Stimulated activated CD8-positive, alpha-beta memory T cell treated with anti-CD3 and anti-CD28 coated beads, Interleukin-4, amount 100 ng/mL, for 24 hours (primary cell): ENCODE data around the gene DTD2.
"Not testable (repeated sequence)": the region's sequence is repeated elsewhere in the genome, so short reads cannot be mapped to it uniquely, and the experiment has no call there.

ENCODE experiments used
- DNase-seq: peaks from one replicate; pipeline ENCODE4 v3.0.0-alpha.2; 2020; ENCODE audit warnings: low read depth

The DTD2 gene

DNA sequence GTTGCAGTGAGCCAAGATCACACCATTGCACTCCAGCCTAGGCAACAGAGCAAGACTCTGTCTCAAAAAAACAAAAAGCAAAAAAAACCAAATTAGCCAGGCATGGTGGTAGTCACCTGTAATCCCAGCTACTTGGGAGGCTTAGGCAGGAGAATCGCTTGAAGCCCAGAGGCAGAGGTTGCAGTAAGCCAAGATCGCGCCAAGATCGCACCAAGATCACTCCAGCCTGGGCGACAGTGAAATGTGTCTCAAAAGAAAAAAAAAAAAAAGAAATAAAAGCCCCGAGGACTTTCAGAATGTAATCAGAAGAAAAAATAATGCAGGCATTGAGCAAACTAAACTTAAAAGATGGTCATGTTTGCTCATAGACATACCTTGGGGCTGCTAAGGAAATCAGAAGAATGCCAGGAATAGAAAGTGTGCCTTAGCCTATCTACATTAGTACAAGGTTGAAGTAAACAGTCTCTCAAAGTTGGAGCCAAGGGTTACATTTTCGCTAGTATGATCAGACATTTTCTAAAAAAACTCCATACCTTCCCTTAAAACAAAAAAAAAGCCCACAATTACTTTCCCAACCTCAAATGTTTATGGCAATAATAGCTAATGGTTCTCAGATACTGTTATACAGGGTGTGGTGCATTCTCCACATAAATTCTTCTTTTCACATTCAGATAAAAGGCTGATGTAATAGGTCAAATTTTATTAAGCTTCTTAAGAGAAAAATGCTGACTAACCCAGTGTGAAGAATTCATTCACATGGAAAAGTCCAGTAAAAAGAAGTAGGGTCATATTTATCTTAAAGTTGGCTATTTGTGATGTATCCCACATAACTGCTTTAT lies 15.8 kb downstream of the DTD2 start:
- DNase-seq, result no peak

DNA sequence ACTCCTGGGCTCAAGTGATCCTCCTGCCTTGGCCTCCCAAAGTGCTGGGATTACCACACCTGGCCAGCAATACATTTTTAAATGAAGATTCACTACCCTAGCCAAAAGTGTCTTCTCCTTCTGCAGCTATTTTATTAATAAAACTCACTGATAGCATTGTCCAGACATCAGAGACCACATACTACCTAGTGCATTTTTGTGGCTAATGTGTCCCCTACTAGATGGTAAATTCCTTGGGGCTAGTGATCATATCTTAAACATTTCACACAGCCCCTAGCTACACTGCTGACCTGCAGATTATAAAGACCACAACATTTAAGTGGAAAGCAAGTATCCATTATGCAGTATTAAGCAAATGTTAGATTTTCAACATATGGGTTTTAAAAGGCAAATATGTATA lies 17.0 kb downstream of the DTD2 start:
- no peak for DNase-seq

DNA sequence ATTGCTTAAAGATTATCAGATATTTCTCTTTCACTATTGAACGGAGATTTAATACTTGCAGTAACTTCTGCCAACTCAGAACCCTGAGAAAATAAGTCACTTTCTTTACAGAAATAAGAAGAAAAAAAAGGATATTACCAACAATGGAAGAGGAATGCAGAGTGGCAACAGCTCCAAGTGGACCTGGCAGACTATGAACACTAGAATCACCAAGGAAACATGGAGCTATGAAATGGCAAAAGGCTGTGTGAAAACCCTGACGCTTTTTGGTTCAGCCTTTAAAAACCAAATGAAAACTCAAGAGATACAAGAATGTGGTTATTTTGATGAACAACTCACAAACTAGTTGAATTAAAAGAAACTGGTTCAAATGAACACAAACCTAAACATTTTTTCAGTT lies 17.7 kb downstream of the DTD2 start:
- DNase-seq, result no peak

DNA sequence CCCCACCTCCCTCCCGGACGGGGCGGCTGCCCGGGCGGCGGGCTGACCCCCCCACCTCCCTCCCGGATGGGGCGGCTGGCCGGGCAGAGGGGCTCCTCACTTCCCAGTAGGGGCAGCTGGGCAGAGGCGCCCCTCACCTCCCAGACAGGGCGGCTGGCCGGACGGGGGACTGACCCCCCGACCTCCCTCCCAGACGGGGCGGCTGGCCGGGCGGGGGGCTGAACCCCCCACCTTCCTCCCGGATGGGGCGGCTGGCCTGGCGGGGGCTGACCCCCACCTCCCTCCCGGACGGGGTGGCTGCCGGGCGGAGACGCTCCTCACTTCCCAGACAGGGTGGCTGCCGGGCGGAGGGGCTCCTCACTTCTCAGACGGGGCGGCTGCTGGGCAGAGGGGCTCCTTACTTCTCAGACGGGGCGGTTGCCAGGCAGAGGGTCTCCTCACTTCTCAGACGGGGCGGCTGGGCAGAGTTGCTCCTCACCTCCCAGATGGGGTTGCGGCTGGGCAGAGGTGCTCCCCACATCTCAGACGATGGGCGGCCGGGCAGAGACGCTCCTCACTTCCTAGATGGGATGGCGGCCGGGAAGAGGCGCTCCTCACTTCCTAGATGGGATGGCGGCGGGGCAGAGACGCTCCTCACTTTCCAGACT lies 20.1 kb downstream of the DTD2 start:
- DNase-seq, result not testable (repeated sequence)

DNA sequence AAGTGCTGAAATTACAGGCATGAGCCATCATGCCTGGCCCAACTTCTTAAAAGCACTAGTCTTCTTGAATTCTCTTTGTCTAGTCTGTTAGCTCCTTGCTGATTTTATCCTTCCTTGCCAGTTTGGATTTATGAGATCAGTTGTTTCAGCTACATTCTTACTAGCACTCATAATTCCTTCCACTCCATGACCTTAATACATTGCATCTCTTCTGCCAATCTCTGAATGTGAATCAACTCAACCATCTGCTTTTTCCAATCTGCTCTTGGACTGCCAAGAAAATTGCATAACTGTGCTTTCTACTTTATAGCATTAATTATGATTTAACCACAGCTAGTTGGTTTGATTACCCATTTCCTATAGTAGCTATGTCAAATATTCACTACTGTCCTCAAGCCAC lies 22.0 kb downstream of the DTD2 start:
- DNase-seq, result no peak

DNA sequence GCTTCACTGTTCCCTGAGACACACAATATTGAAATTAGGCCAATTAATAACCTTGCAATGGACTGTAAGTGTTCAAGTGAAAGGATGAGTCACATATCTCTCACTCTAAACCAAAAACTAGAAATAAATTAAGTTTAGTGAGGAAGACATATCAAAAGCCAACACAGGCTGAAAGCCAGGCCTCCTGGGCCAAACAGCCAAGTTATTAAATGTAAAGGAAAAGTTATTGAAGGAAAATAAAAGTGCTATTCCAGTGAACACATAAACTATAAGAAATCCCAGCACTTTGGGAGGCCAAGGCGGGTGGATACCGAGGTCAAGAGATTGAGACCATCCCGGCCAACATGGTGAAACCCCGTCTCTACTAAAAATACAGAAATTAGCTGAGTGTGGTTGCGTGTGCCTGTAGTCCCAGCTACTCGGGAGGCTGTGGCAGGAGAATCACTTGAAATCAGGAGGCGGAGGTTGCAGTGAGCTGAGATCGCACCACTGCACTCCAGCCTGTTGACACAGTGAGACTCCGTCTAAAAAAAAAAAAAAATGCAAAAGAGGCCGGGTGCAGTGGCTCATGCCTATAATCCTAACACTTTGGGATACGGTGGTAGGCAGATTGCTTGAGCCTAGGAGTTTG lies 26.6 kb downstream of the DTD2 start:
- DNase-seq, result no peak

DNA sequence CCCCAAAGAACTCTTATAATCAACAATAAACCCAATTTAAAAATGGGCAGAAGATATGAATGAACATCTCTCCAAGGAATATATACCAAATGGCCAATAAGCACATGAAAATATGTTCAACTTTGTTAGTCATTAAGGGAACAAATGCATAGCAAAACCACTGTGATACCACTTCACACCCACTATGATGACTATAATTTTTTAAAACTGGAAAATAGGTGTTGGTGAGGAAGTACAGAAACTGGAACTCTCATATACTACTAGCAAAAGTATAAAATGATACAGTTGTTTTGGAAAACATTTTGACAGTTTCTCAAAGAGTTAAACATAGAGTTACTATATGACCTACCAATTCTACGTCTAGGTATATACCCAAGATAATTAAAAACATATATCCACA lies 27.5 kb downstream of the DTD2 start:
- no peak for DNase-seq

DNA sequence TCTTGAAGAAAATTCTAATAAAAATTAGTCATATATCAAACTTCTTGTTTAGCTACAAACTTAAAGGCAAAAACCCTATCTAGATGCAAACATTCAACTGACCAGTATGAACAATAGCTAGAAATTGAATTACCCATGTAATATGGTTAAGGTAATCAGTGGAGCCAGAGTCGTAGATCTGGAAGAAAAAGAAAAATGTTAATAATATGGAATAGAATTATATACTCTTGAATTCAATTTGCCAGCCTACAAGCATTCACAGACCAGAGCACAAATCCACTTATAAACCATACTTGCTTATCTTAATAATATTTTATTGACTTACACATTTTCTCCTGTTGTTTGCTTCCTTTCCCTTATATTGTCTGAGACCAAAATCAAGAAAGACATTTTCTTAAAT lies 29.3 kb downstream of the DTD2 start:
- DNase-seq, result no peak

DNA sequence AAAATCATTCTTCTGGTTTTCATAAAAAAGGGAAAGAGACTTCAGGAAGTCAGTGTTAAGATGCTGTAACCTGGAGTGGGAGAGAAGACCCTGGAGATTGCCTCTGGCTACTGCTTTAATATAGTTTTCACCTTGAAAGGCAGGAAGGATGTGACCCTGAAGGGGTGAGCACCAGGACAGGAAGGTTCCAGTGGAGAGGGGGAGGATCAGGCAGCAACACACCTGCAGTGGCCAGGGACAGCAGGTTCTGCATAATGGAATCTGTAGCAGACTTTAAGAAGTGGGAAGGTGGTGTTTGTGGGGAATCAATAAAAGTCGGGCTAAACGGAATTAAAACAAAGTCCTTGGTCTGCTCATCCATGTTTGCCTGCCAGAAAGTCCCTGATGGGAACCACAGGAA lies 30.6 kb downstream of the DTD2 start:
- no peak for DNase-seq

DNA sequence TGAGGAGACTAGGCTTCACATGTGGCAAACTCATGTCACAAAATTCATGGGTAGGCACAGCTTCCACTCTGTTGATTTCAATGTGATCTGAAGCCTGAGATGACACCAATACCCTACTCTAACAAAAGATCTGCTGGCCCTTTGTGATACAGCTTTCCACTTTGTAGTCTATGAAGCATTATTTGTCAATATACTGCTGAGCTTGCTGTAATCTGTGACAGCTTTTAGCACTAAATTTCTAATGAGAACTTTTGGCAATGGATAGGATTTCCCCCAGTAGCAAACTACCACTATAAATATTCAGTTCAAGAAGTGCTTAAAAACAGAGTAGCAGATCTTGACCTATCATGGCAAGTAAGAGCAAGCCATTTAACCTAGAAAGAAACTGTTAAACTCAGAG lies 31.4 kb downstream of the DTD2 start:
- DNase-seq, result no peak

DNA sequence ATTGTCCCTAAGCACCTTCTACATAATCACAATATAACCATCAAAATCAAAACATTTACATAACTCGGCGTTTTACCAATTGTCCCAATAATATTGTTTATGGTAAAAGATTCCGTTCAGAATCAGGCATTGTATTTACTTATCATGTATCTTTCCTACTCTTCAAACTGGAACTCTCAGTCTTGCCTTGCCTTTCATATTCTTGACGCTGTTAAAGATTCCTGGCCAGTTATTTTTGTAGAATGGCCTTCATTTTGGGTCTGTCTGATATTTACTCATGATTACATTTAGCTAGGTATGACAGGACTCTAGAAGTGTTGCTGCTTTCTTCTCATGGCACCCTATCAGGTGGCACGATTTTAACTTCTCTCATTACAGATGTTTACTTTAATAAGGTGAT lies 36.1 kb downstream of the DTD2 start:
- no peak for DNase-seq

DNA sequence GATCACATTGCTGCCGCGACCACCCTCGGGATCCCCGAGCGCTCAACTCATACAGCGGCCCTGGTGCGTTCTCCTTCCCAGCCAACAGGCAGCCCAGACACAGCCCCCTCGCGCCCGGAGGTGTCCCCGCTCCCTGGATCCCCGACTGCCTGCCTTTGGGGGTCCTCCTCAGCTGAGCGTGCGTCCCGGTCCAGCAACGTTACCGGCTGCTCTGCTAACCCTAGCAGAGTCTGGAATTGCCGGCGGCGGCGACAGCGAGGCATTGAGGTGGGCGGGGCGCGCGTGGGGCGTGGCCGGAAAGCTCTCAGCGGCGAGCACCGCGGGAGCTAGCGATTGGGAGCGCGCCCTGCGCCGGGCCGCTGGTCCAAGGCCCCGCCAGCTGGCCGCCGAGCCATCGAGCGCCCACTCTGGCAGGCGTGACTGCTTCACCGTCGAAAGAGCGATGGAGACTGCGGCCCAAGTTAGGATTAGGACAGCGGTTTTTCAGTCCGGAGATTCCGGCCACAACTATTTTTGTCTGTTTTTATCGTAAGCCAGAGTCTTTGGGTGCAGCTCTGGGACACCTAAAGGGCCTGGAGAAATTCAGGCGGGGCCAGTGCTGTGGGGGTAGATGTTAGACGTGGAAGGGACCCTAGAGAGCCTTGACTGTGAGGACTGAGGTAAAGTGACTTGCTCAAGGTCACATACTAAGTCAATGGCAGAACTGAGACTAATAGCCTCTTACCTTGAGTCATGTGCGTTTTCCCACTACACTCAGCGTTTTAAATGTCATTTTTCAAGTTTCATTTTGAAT lies 36.8 kb downstream of the DTD2 start, which contains the start of gene HEATR5A:
TSS of gene HEATR5A (minus strand) at position 232 of the 793 bp plus-strand sequence. CDS start 17,575 bp downstream, outside the sequence.
- DNase-seq, result peak; percentile 85

DNA sequence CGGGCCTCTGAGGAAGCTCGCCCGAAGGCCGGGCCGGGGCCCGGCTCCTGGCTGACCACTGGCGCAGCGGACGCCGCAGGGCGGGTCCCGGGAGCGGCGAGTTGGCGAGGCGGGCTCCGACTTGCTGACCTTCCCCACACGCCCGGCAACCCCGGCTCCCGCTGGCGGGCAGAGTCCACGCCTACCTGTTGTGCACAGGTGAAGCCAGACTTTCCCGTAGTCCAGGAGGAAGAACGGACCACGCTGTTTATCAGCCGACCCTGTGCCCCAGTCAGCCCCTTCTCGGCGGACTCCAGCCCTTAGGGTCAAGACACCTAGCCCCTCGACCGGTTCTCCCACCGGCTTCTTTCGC lies 37.4 kb downstream of the DTD2 start:
- DNase-seq, result no peak

DNA sequence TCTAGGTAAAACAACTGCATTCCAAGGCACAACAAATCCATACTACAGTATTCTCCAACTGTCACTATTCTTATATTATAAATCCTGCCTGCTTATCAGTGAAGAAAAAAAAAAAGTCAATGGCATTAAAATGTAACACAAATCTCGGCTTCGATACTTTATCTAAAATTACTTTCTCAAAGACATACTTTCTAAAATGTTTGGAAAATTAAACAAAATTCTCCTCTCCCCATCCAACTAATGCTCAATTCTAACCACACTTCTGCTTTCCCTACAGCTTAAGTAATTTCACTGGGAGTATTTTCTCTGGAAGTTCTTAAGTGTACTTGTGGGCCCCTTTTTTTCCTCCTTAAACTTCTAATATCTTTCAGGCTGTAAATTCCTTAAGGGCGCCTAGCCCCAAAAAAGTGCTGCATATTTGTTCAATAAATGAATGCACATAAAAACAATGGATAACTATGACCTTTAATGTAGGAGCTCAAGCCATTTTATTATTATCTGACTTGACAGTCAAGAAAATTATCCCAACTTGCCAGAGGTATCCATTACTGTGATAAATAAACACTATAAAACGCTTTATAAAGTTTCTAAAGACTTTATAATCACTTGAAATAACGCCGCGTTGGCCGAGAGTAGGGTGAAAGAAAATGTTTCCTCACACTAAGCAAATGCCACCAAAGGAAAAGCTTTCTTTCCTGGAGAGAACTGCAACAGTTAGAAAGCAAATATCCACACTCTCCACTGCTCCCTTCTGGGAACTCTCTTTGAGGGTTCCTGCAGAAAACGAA lies 37.9 kb downstream of the DTD2 start:
- no peak for DNase-seq

DNA sequence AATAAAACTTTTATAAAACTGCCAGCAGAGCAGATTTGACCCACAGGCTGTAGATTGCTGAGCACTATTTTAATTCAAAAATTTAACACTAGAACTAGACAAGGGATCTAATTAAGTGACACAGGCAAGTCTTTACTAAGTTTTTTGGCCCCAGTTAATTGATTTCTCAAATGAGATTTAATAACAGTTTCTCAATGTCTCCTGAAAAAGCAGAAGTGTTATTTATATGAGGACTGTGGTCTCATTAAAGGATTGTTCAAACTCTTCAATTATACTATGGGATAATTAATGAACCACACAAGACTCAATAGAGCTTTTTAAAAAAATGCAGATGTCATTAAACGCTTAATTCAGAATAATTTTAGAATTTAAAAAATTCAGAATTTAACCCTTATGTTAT lies 38.9 kb downstream of the DTD2 start:
- no peak for DNase-seq

DNA sequence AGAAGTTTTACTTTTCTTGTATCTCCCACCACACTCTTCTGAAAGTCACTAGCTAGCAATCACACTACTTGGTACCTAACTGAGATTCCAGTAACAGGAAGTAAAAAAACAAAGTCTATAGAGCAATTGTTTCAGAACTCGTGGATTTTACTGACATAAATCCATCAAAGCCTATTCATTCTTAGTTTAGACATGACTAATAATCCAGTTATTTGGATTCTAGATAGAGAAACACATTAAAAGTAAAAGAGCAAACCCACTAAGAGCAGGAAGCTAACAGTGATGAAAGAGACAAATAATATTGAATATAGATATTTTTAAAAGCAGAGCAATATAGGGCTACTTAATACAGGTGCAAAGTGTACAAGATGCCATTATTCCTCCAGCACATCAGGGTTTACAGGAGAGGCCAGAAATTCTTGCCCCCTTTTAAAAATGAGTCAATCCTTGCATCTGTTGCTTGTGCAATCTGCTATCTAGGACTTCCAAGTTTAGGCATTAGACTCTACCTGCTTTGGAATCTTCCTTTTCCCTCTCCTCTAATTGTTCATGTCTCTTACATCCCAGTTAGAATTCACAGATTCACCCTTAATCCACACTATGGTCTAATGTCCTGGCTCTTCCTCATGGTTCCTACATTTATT lies 43.0 kb downstream of the DTD2 start:
- DNase-seq, result no peak

DNA sequence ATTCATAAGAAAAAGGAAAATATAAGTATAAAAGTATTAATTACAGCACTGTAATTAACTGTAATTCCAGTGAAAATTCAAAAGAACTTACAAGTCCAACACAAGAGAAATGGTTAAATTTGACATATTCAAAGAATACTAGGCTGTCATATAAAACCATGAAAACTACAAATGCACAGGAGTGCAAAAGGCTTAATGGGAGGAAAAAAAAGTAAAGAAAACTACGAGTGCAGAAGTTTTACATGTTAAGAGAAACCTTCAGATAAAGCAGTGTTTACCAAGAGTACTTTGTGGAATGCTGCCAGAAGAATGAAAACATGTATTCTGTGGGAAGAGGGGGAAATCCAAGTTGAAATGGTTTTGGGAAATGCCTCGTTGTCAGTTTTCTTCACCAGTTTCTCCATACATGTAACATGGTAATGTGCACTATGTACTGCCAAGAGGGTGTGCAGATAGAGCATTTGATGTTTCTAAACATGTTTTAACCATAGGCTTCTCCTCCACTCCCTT lies 46.0 kb downstream of the DTD2 start:
- no peak for DNase-seq

DNA sequence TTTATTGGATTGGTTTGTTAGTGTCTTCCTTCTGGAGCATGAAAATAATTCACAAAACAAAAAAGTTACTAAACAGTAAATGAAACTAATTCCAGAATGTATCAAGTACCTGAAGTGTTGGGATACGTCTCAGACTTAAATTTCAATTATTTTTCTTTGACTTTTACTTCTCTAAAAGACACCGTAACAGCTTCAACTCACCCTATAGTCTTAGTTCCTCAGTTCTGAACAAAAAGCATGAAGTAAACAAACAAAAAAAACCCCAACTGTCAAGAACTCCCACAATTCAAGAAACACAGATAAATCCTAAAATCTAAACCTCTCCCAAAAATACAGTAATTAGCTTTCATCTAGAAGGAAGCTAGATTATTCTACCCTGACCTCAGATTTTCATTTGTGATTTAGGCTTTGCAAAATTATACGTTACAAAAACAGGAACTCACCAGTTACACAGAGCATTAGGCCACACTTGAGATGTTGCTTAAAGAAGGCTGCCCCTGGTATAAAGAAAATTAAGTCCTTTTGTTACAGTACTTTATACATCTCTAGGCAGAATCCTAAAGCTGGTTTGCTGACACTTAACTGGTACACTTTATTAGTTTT lies 47.2 kb downstream of the DTD2 start:
- DNase-seq, result no peak

DNA sequence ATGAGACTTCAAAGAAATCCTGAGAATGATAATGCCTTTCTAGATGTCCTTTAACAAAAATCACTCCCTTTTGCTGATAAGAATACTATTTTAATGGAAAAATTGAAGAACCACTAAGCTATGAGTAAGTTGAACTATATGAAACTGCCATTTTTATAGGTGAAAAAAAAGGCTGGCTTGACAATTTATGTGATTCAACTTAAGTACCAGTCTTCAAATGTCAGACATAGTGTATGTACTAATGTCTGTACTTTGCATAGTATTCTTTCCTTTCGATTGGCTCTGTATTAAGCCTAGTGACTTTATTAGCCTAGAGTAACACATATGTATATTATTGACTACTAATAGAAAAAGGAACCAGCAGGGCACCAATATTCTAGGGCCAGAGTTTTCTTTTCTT lies 48.9 kb downstream of the DTD2 start:
- no peak for DNase-seq

DNA sequence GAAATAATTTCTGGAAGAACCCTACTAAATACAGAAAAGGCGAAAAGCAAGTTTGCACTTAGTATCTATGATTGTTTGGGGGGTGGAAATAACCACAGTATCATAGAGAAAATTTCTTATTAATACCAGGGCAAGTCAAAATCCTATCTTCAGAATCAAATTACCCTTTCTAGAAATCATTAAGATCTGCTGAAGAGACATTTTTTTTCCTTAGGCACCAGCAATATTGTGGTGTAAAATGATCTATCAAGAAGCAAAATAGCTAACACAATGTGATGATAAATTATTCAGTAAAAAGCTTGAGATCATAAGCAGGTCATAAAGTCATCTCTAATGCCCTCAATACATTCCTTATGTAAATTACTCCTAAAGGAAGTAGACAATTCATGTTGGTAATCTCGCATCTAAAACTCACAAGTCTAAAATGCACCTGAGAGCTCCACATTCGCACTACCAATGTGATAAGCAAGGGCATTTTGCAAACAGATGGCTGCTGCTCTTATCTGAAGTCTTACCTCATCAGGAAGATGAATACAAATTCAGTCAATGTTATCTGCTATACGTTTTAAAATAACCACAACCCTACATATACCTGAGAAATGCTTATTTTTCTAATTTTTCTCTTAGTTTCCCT lies 51.6 kb downstream of the DTD2 start:
- no peak for DNase-seq
